NT2/D1 (cell line): ENCODE data around the gene PRX.
A peak's percentile ranks its signal among the peaks of the same experiment; 100 is the strongest.

ENCODE experiments used
- DNase-seq: peaks from one replicate; pipeline ENCODE4 v3.0.0-alpha.2; 2011; ENCODE audit warnings: low read depth, low spot score
- H3K27me3 ChIP-seq: 2 replicates; pipeline ENCODE4 v1.6.0; 2011; ENCODE audit warnings: mild to moderate bottlenecking; ENCODE audit not compliant: insufficient read length, insufficient read depth
- H3K36me3 ChIP-seq: 2 replicates; pipeline ENCODE4 v1.6.1; 2011; ENCODE audit warnings: mild to moderate bottlenecking, low read length, mixed read lengths; ENCODE audit not compliant: insufficient read depth, insufficient read length
- H3K4me1 ChIP-seq: 2 replicates; pipeline ENCODE4 v1.5.1; 2011; ENCODE audit not compliant: insufficient read depth, insufficient read length
- H3K4me3 ChIP-seq: 2 replicates; pipeline ENCODE4 v1.5.1; 2011; ENCODE audit warnings: low read depth; ENCODE audit not compliant: insufficient read length
- H3K9ac ChIP-seq: 2 replicates; pipeline ENCODE4 v1.6.0; 2011; ENCODE audit warnings: low read depth; ENCODE audit not compliant: insufficient read length
- H3K9me3 ChIP-seq: 2 replicates; pipeline ENCODE4 v1.5.1; 2011; ENCODE audit warnings: mild to moderate bottlenecking, low read length; ENCODE audit not compliant: insufficient read depth
- SUZ12 ChIP-seq: IDR thresholded peaks from 2 replicates; pipeline ENCODE4 v1.6.1; 2011; ENCODE audit not compliant: insufficient read length, insufficient read depth; ENCODE audit errors: extremely low read depth
- YY1 ChIP-seq: IDR thresholded peaks from 2 replicates; pipeline ENCODE4 v1.6.1; 2011; ENCODE audit not compliant: insufficient read length, insufficient read depth
- ZNF274 ChIP-seq: IDR thresholded peaks from 2 replicates; pipeline ENCODE4 v1.6.1; 2011; ENCODE audit warnings: mild to moderate bottlenecking, low read depth, low read length

The PRX gene

GRCh38 chr19:40407714-40408597 is 5.2 kb downstream of the PRX start:
- Histone ChIP-seq H3K36me3 (no peaks in the 10 kb centered on the region), H3K9ac (peak overlapping the region; percentile 21), H3K9me3 (no peaks in the 10 kb centered on the region), H3K4me1 (peaks cover 22% of the 10 kb centered on the region), H3K4me3 (no peak overlapping the region), H3K27me3 (no peaks in the 10 kb centered on the region)
- TF ChIP-seq SUZ12: no peak
- TF ChIP-seq ZNF274: no peak
- no peak for TF ChIP-seq YY1
- no peak for DNase-seq

GRCh38 chr19:40403262-40403984 is 9.8 kb downstream of the PRX start:
- TF ChIP-seq YY1 (no peak), SUZ12 (no peak)
- Histone ChIP-seq H3K4me1 (peaks cover 11% of the 10 kb centered on the region), H3K36me3 (no peaks in the 10 kb centered on the region), H3K9ac (peak overlapping the region; percentile 72), H3K9me3 (no peaks in the 10 kb centered on the region), H3K27me3 (no peaks in the 10 kb centered on the region), H3K4me3 (peak overlapping the region; percentile 47)
- peak; percentile 94 for DNase-seq

GRCh38 chr19:40400559-40400958 is 12.6 kb downstream of the PRX start:
- Histone ChIP-seq H3K9ac (no peak overlapping the region), H3K4me1 (peaks cover 3% of the 10 kb centered on the region), H3K27me3 (no peaks in the 10 kb centered on the region), H3K36me3 (no peaks in the 10 kb centered on the region), H3K4me3 (no peak overlapping the region), H3K9me3 (no peaks in the 10 kb centered on the region)
- no peak for DNase-seq
- TF ChIP-seq YY1 (no peak), ZNF274 (no peak), SUZ12 (no peak)

- TF ChIP-seq ZNF274: no peak
- TF ChIP-seq SUZ12: no peak
- TF ChIP-seq YY1: no peak
- Histone ChIP-seq H3K27me3 (no peaks in the 10 kb centered on the region), H3K9me3 (no peaks in the 10 kb centered on the region), H3K4me3 (no peak overlapping the region), H3K9ac (no peak overlapping the region), H3K36me3 (no peaks in the 10 kb centered on the region), H3K4me1 (no peaks in the 10 kb centered on the region)
- DNase-seq: peak; percentile 42
Observed at GRCh38 chr19:40398417-40399131, 14.6 kb downstream of the PRX start.

GRCh38 chr19:40397568-40397906 is 15.6 kb downstream of the PRX start:
- no peak for TF ChIP-seq ZNF274
- TF ChIP-seq YY1: no peak
- TF ChIP-seq SUZ12: no peak
- H3K9ac ChIP-seq: no peak overlapping the region

GRCh38 chr19:40396886-40397567 is 16.2 kb downstream of the PRX start:
- no peak overlapping the region for H3K4me3 ChIP-seq

More at GRCh38 chr19:40397568-40397906, 15.6 kb downstream of the PRX start:
- no peaks in the 10 kb centered on the region for H3K9me3 ChIP-seq
- peaks cover 3% of the 10 kb centered on the region for H3K4me1 ChIP-seq
- H3K36me3 ChIP-seq: no peaks in the 10 kb centered on the region
- H3K27me3 ChIP-seq: no peaks in the 10 kb centered on the region
- no peak overlapping the region for H3K4me3 ChIP-seq
- no peak for DNase-seq

More at GRCh38 chr19:40396886-40397567, 16.2 kb downstream of the PRX start:
- no peak for DNase-seq
- Histone ChIP-seq H3K36me3 (no peaks in the 10 kb centered on the region), H3K9me3 (no peaks in the 10 kb centered on the region), H3K4me1 (peaks cover 3% of the 10 kb centered on the region), H3K27me3 (no peaks in the 10 kb centered on the region), H3K9ac (no peak overlapping the region)
- TF ChIP-seq YY1: no peak
- TF ChIP-seq ZNF274: no peak
- TF ChIP-seq SUZ12: no peak
